Smooth muscle cell (in vitro differentiated cells): ENCODE results near the gene KRT33A. TPM values are rescaled to one million over a fixed set of nuclear protein-coding genes. Genes with fewer than 3 reads are reported as not detected.

Experiments used
- DNase-seq: peaks from one replicate; lab custom pipeline; 2025; ENCODE audit not compliant: unreplicated experiment; lab: John Stamatoyannopoulos, UW
- H2AFZ ChIP-seq: fragments of 200-600 bp; sonication (generic); 2 replicates; pipeline ENCODE4 v1.6.0; 2016; ENCODE audit warnings: antibody characterized with exemption, low read depth, mild to moderate bottlenecking
- H3F3A ChIP-seq: fragments of 200-600 bp; sonication (generic); 2 replicates; pipeline ENCODE4 v1.6.0; 2017; ENCODE audit warnings: antibody characterized with exemption, low read depth
- H3K27ac ChIP-seq: fragments of 200-600 bp; sonication (generic); 2 replicates; pipeline ENCODE4 v1.5.1; 2016; ENCODE audit warnings: low read depth, mild to moderate bottlenecking
- H3K27me3 ChIP-seq: fragments of 200-600 bp; sonication (generic); 2 replicates; pipeline ENCODE4 v1.6.1; 2016; ENCODE audit warnings: low read depth, mild to moderate bottlenecking
- H3K36me3 ChIP-seq: fragments of 200-600 bp; sonication (generic); 2 replicates; pipeline ENCODE4 v1.5.1; 2016; ENCODE audit warnings: low read depth
- H3K4me1 ChIP-seq: fragments of 200-600 bp; sonication (generic); 2 replicates; pipeline ENCODE4 v1.5.1; 2016; ENCODE audit warnings: low read depth
- H3K4me2 ChIP-seq: fragments of 200-600 bp; sonication (generic); 2 replicates; pipeline ENCODE4 v1.6.0; 2016; ENCODE audit warnings: mild to moderate bottlenecking
- H3K4me3 ChIP-seq: fragments of 200-600 bp; sonication (generic); 2 replicates; pipeline ENCODE4 v1.5.1; 2016; ENCODE audit warnings: mild to moderate bottlenecking
- H3K79me2 ChIP-seq: fragments of 200-600 bp; sonication (generic); 2 replicates; pipeline ENCODE4 v1.6.0; 2016; ENCODE audit warnings: low read depth, mild to moderate bottlenecking
- H3K9ac ChIP-seq: fragments of 200-600 bp; sonication (generic); 2 replicates; pipeline ENCODE4 v1.6.0; 2016; ENCODE audit warnings: low read depth
- H3K9me3 ChIP-seq: fragments of 200-600 bp; sonication (generic); replicated peaks from 2 replicates; pipeline ENCODE4 v1.5.1; 2016; ENCODE audit warnings: low read depth
- H4K20me1 ChIP-seq: fragments of 200-600 bp; sonication (generic); 2 replicates; pipeline ENCODE4 v1.6.0; 2016; ENCODE audit warnings: low read depth
- CTCF ChIP-seq: fragments of 200-600 bp; sonication (generic); IDR thresholded peaks from 2 replicates; pipeline ENCODE4 v1.5.1; 2017; ENCODE audit warnings: borderline replicate concordance, mild to moderate bottlenecking, antibody characterized with exemption; ENCODE audit not compliant: insufficient read depth, poor library complexity, severe bottlenecking
- WGBS: methylation state at CpG from one replicate; pipeline ENCODE4 v1.1.7; 2016; ENCODE audit warnings: low lambda C conversion rate; 5-methylcytosine and 5-hydroxymethylcytosine counted together
- polyA plus RNA-seq: library from polyadenylated mRNA; unstranded; fragments of >200 nt; fragmentation: Nextera tagmentation; extraction: Ambion mirVana; gene quantifications from 2 replicates; pipeline ENCODE4 v1.2.1, GENCODE V29; 2016
- total RNA-seq: library from RNA; depleted of rRNA; stranded (reverse); fragments of >200 nt; gene quantifications from 2 replicates; pipeline ENCODE4 v1.2.3, GENCODE V29; 2014

The KRT33A gene
- total and polyA plus RNA-seq, 2 experiments from 2014 or later, result 0.09 TPM; not detected in 1

GRCh38 chr17:41391535-41391934, 40.9 kb upstream of the KRT33A start:
- H3K4me1 ChIP-seq, result no peaks in the 10 kb centered on the region
- no peak overlapping the region for H3K9ac ChIP-seq
- H3K9me3 ChIP-seq, result no peaks in the 10 kb centered on the region
- no peak overlapping the region for H3K27ac ChIP-seq
- no peaks in the 10 kb centered on the region for H3K79me2 ChIP-seq
- H3K36me3 ChIP-seq, result no peaks in the 10 kb centered on the region
- H3F3A ChIP-seq, result no peaks in the 10 kb centered on the region
- 79% methylated on average over 2 of the region's 2 CpGs for WGBS
- H3K4me2 ChIP-seq, result no peak overlapping the region
- no peak overlapping the region for H3K4me3 ChIP-seq
- H3K27me3 ChIP-seq, result no peaks in the 10 kb centered on the region
- TF ChIP-seq CTCF, result no peak
- DNase-seq, result no peak
- H4K20me1 ChIP-seq, result no peaks in the 10 kb centered on the region
- H2AFZ ChIP-seq, result no peak overlapping the region

- TF ChIP-seq CTCF, result no peak
- DNase-seq, result no peak
- Histone ChIP-seq H3K27ac (no peak overlapping the region), H3K27me3 (no peaks in the 10 kb centered on the region), H3K9ac (no peak overlapping the region), H2AFZ (no peak overlapping the region), H3K4me3 (no peak overlapping the region), H3K4me1 (no peaks in the 10 kb centered on the region), H3K79me2 (no peaks in the 10 kb centered on the region), H3K4me2 (no peak overlapping the region), H3F3A (no peaks in the 10 kb centered on the region), H3K9me3 (no peaks in the 10 kb centered on the region), H4K20me1 (no peaks in the 10 kb centered on the region), H3K36me3 (no peaks in the 10 kb centered on the region)
- 58% methylated on average over 7 of the region's 7 CpGs for WGBS
Observed at GRCh38 chr17:41390411-41390938, 39.8 kb upstream of the KRT33A start.

- no peaks in the 10 kb centered on the region for H4K20me1 ChIP-seq
- no peak overlapping the region for H3K27ac ChIP-seq
- no peak for TF ChIP-seq CTCF
- H3K4me1 ChIP-seq, result no peaks in the 10 kb centered on the region
- 60% methylated on average over 4 of the region's 4 CpGs for WGBS
- H3K9me3 ChIP-seq, result no peaks in the 10 kb centered on the region
- H3K4me3 ChIP-seq, result no peak overlapping the region
- no peaks in the 10 kb centered on the region for H3F3A ChIP-seq
- H3K9ac ChIP-seq, result no peak overlapping the region
- H3K27me3 ChIP-seq, result no peaks in the 10 kb centered on the region
- no peaks in the 10 kb centered on the region for H3K36me3 ChIP-seq
- H2AFZ ChIP-seq, result no peak overlapping the region
- DNase-seq, result no peak
- no peaks in the 10 kb centered on the region for H3K79me2 ChIP-seq
- H3K4me2 ChIP-seq, result no peak overlapping the region
Observed at GRCh38 chr17:41387670-41388069, 37.0 kb upstream of the KRT33A start.

- no peak for DNase-seq
Observed at GRCh38 chr17:41386227-41386626, 35.6 kb upstream of the KRT33A start.

More at GRCh38 chr17:41386227-41386626, 35.6 kb upstream of the KRT33A start:
- Histone ChIP-seq H3K4me3 (no peak overlapping the region), H3K79me2 (no peaks in the 10 kb centered on the region), H3K36me3 (no peaks in the 10 kb centered on the region), H3K27me3 (no peaks in the 10 kb centered on the region), H3F3A (no peaks in the 10 kb centered on the region), H2AFZ (no peak overlapping the region), H3K27ac (no peak overlapping the region), H3K4me1 (no peaks in the 10 kb centered on the region), H3K9ac (no peak overlapping the region), H3K4me2 (no peak overlapping the region), H3K9me3 (no peaks in the 10 kb centered on the region), H4K20me1 (no peaks in the 10 kb centered on the region)
- TF ChIP-seq CTCF, result no peak
- WGBS, result 100% methylated on average over 1 of the region's 1 CpG
